ENCODE data around the gene BCL2. TPM values are rescaled to one million over a fixed set of nuclear protein-coding genes. Genes with fewer than 3 reads are reported as not detected.

The BCL2 gene
- total RNA-seq = 1.5 and 2.4 TPM in 2 replicates

- Histone ChIP-seq H3K27me3 (ENCODE audit: control insufficient read depth, insufficient read depth, low read length) (peaks cover 1% of the 10 kb centered on the region), H3K36me3 (ENCODE audit: control insufficient read depth, insufficient read depth, low read length) (no peaks in the 10 kb centered on the region), H3K4me3 (ENCODE audit: low read depth, low read length) (peak within 1 kb of the TSS; percentile 64)
- no peak for TF ChIP-seq CTCF (IDR thresholded peaks at IDR 0.05; ENCODE audit: insufficient read depth, low read length, severe bottlenecking)
- FAIRE-seq (no peak), DNase-seq (ENCODE audit: low read depth) (no peak)
Observed at GRCh38 chr18:63319383-63320122, at the start of gene BCL2. Gene BCL2, minus strand, starts transcription at chr18:63319769.

- H3K27me3 ChIP-seq (ENCODE audit: control insufficient read depth, insufficient read depth, low read length) = no peaks in the 10 kb centered on the region
- DNase-seq (ENCODE audit: low read depth) (no peak), FAIRE-seq (no peak)
- TF ChIP-seq CTCF (IDR thresholded peaks at IDR 0.05; ENCODE audit: insufficient read depth, low read length, severe bottlenecking) = no peak
- no peak overlapping the region for H3K4me3 ChIP-seq (ENCODE audit: low read depth, low read length)
- H3K36me3 ChIP-seq (ENCODE audit: control insufficient read depth, insufficient read depth, low read length) = no peaks in the 10 kb centered on the region
Observed at GRCh38 chr18:63368611-63369010, 49.0 kb upstream of the BCL2 start.

GRCh38 chr18:63367053-63367953 is 47.7 kb upstream of the BCL2 start, which contains the start of gene KDSR:
Gene KDSR, minus strand, starts transcription at chr18:63367206. Its CDS starts 88 bp downstream, at chr18:63367118.
- no peak for FAIRE-seq
- H3K4me3 ChIP-seq (ENCODE audit: low read depth, low read length) = peak within 1 kb of the TSS; percentile 90
- peaks cover 2% of the 10 kb centered on the region for H3K36me3 ChIP-seq (ENCODE audit: control insufficient read depth, insufficient read depth, low read length)
- DNase-seq (ENCODE audit: low read depth) = peak; percentile 93
- no peaks in the 10 kb centered on the region for H3K27me3 ChIP-seq (ENCODE audit: control insufficient read depth, insufficient read depth, low read length)
- no peak for TF ChIP-seq CTCF (IDR thresholded peaks at IDR 0.05; ENCODE audit: insufficient read depth, low read length, severe bottlenecking)

- no peak for TF ChIP-seq CTCF (IDR thresholded peaks at IDR 0.05; ENCODE audit: insufficient read depth, low read length, severe bottlenecking)
- FAIRE-seq (no peak), DNase-seq (ENCODE audit: low read depth) (peak; percentile 65)
- Histone ChIP-seq H3K4me3 (ENCODE audit: low read depth, low read length) (peak overlapping the region; percentile 90), H3K27me3 (ENCODE audit: control insufficient read depth, insufficient read depth, low read length) (no peaks in the 10 kb centered on the region), H3K36me3 (ENCODE audit: control insufficient read depth, insufficient read depth, low read length) (peaks cover 5% of the 10 kb centered on the region)
Observed at GRCh38 chr18:63366213-63367052, 46.9 kb upstream of the BCL2 start.

GRCh38 chr18:63365876-63366212 is 46.3 kb upstream of the BCL2 start:
- H3K36me3 ChIP-seq (ENCODE audit: control insufficient read depth, insufficient read depth, low read length) = peaks cover 5% of the 10 kb centered on the region
- H3K4me3 ChIP-seq (ENCODE audit: low read depth, low read length) = peak overlapping the region; percentile 90
- no peak for FAIRE-seq
- TF ChIP-seq CTCF (IDR thresholded peaks at IDR 0.05; ENCODE audit: insufficient read depth, low read length, severe bottlenecking) = no peak
- H3K27me3 ChIP-seq (ENCODE audit: control insufficient read depth, insufficient read depth, low read length) = no peaks in the 10 kb centered on the region
- DNase-seq (ENCODE audit: low read depth) = no peak

Data from bronchial epithelial cell (primary cell).